Duodenal mucosa (tissue), 2 donors: ENCODE data around the gene RAP1GDS1.
"Not testable (repeated sequence)": the region's sequence is repeated elsewhere in the genome, so short reads cannot be mapped to it uniquely, and the experiment has no call there.

ENCODE experiments used
- H3K27ac ChIP-seq: one replicate; pipeline ENCODE4 v1.7.0; 2013; ENCODE audit warnings: low read depth, low read length
- H3K27me3 ChIP-seq, 2 donors: one replicate each; pipeline ENCODE4 v1.7.0; 2013; ENCODE audit warnings: low read length in 2 of 2, control low read depth in 1 of 2; ENCODE audit not compliant: insufficient read depth in 2 of 2, control insufficient read depth in 1 of 2
- H3K36me3 ChIP-seq, 2 donors: one replicate each; pipeline ENCODE4 v1.7.0; 2013; ENCODE audit warnings: low read length in 2 of 2, control low read depth in 1 of 2; ENCODE audit not compliant: insufficient read depth in 2 of 2, control insufficient read depth in 1 of 2
- H3K4me1 ChIP-seq, 2 donors: one replicate each; pipeline ENCODE4 v1.7.0; 2013; ENCODE audit warnings: low read length in 2 of 2, control low read depth in 1 of 2; ENCODE audit not compliant: insufficient read depth in 2 of 2, control insufficient read depth in 1 of 2
- H3K4me3 ChIP-seq, 2 donors: one replicate each; pipeline ENCODE4 v1.7.0; 2013; ENCODE audit warnings: low read length in 2 of 2, low read depth in 1 of 2
- H3K9ac ChIP-seq, 2 donors: one replicate each; pipeline ENCODE4 v1.7.0; 2013; ENCODE audit warnings: low read length in 2 of 2, low read depth in 1 of 2
- H3K9me3 ChIP-seq, 2 donors: one replicate each; pipeline ENCODE4 v1.7.0; 2013; ENCODE audit warnings: low read length in 2 of 2, control low read depth in 1 of 2; ENCODE audit not compliant: control insufficient read depth in 1 of 2

RAP1GDS1 gene

DNA sequence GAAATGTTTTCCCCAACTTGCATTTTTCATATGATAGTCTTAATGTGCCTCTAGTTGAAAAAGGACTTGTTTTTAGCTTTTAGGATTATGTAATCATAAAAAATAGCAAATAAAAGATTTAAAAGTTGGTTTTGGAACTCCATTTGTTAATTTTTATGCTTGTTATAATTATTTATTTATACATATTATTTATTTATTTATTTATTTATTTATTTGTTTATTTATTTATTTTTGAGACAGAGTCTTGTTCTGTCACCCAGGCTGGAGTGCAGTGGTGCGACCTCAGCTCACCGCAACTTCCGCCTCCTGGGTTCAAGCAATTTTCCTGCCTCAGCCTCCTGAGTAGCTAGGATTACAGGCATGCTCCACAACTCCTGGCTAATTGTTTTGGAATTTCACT is 159.0 kb downstream of the RAP1GDS1 start:
- H3K36me3 ChIP-seq = peaks cover 8 to 30% of the 10 kb centered on the region in 2 donors
- not testable (repeated sequence) for H3K27me3 ChIP-seq, H3K4me1 ChIP-seq, H3K4me3 ChIP-seq, H3K27ac ChIP-seq, H3K9ac ChIP-seq, H3K9me3 ChIP-seq

DNA sequence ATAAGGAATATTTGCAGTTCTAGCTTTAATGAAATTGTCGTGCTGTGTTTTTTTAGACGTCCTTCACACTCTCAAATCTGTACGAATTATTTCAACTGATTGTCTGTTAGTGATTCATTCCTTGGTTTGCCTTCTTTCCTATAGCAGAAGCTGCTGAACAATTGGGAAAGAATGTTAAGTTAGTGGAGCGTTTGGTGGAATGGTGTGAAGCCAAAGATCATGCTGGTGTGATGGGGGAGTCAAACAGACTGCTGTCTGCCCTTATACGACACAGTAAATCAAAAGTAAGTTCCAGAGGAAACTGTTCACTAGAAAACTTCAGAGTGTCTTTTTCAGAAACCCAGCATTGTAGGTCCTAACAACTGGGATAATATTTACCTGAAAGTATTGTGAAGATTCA is 159.9 kb downstream of the RAP1GDS1 start:
- peaks cover 8 to 30% of the 10 kb centered on the region in 2 donors for H3K36me3 ChIP-seq

DNA sequence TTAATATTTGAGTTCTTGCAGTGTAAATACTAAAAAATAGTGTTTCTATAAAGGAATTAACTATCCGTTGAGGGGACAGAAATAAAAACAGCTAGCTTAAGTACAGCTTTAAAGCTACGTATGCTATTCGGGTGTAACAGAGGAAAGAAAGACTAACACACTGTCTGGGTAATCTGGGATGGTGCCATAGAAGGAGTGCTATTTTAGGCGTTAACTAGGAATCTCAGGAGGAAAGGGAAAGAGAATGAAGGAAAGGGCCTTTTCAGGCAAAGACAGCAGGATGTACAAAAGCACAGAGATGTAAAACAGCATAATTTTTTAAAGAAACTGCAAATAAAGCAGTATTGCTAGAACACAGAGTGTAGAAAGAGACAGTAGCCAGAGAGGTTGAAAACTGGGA is 161.8 kb downstream of the RAP1GDS1 start:
- Histone ChIP-seq H3K27me3 (no peaks in the 10 kb centered on the region), H3K4me1 (no peaks in the 10 kb centered on the region), H3K36me3 (peaks cover 8 to 30% of the 10 kb centered on the region in 2 donors), H3K4me3 (no peak overlapping the region), H3K9me3 (no peaks in the 10 kb centered on the region), H3K27ac (no peak overlapping the region), H3K9ac (no peak overlapping the region)

More for the DNA sequence above, 159.9 kb downstream of the RAP1GDS1 start:
- H3K4me3 ChIP-seq = no peak overlapping the region
- no peak overlapping the region for H3K9ac ChIP-seq
- H3K4me1 ChIP-seq = no peaks in the 10 kb centered on the region
- H3K27ac ChIP-seq = no peak overlapping the region
- no peaks in the 10 kb centered on the region for H3K9me3 ChIP-seq
- H3K27me3 ChIP-seq = no peaks in the 10 kb centered on the region

DNA sequence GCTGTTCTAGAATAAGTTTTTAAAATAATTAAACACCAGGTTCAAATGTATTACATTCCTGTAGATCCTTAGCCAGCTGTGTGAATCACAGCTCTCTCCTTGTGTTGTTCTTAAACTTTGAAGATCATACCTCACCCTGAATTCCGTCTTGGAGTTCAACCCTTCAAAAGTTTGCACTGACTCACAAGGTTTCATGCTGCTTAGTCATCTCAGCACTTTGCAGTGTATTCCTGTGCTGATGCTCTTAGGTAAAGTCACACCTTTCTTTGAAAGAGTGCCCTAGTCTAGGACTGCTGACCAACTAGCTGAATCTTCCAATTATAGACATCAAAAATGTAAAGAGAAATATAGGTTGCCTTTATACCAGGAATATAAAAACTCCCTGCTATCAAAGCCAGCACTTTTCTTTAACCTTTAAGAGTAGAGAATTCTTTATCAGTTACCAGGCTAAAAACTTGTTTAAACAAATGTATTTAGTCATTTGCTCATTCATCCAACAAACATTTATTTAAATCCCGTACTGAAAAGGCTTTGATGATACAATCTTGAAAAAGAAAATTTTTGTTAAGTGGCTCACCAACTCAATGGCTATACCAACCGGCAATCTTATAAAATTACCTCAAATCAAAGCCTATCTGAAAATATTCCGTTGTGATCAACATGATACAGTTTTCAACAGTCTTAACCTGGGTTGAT is 169.7 kb downstream of the RAP1GDS1 start:
- Histone ChIP-seq H3K9ac (no peak overlapping the region), H3K9me3 (no peaks in the 10 kb centered on the region), H3K36me3 (peaks cover 7 to 10% of the 10 kb centered on the region in 2 donors), H3K4me3 (no peak overlapping the region), H3K4me1 (no peaks in the 10 kb centered on the region), H3K27ac (no peak overlapping the region), H3K27me3 (no peaks in the 10 kb centered on the region)

DNA sequence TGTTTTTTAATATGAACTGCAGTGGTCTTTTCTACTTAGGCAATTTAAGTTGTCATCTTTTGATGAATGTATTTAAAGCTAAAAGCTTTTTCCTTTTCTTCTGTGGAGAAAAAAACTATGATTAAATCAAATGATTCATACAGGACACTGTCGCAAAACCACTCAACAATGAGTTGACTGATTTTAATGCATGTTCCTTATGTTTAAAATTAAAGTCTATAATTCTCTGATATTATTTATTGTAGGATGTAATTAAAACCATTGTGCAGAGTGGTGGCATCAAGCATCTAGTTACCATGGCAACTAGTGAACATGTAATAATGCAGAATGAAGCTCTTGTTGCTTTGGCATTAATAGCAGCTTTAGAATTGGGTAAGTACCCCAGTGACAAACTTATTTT is 172.5 kb downstream of the RAP1GDS1 start:
- Histone ChIP-seq H3K36me3 (peaks cover 13 to 23% of the 10 kb centered on the region in 2 donors), H3K4me3 (no peak overlapping the region), H3K27me3 (no peaks in the 10 kb centered on the region), H3K9me3 (no peaks in the 10 kb centered on the region), H3K27ac (no peak overlapping the region), H3K4me1 (no peaks in the 10 kb centered on the region), H3K9ac (no peak overlapping the region)

DNA sequence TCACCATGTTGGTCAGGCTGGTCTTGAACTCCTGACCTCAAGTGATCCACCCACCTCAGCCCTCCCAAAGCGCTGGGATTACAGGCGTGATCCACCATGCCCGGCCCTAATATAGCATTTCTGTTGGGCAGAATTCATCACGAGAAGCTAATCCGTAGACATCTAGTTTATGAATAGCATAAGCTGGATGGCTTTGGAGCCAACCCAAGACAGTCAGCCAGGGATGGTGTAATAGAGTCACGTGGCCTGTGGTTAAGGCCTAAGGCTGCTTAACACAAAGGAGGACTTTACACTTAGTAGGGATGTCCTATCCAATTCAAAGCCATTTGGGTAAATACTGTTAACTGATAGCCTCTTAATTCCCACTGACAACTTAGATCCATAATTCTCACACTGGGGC is 173.6 kb downstream of the RAP1GDS1 start:
- no peaks in the 10 kb centered on the region for H3K27me3 ChIP-seq
- no peaks in the 10 kb centered on the region for H3K4me1 ChIP-seq
- H3K9ac ChIP-seq = no peak overlapping the region
- peaks cover 13 to 31% of the 10 kb centered on the region in 2 donors for H3K36me3 ChIP-seq
- no peak overlapping the region for H3K4me3 ChIP-seq
- no peaks in the 10 kb centered on the region for H3K9me3 ChIP-seq
- H3K27ac ChIP-seq = no peak overlapping the region

DNA sequence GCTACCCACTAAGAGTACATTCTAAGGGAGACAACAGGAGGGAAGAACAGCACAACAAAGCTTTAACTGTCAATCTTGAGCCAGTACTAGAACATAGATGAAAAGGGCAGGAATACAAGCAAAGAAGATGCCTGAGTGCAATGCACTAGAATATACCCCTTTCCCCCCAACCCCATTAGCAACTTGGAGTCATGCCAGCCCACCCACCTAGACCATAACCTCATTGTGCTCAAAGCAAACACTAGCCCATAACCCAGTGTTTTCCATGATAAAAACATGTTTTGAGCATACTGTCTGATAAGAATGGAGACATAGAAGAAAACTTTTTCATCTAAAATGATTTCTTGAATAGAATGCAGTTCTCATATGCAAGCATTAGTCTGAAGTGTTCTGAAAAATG is 183.2 kb downstream of the RAP1GDS1 start:
- H3K36me3 ChIP-seq = peaks cover 3 to 11% of the 10 kb centered on the region in 2 donors
- no peaks in the 10 kb centered on the region for H3K4me1 ChIP-seq
- no peak overlapping the region for H3K27ac ChIP-seq
- H3K27me3 ChIP-seq = no peaks in the 10 kb centered on the region
- H3K4me3 ChIP-seq = no peak overlapping the region
- no peak overlapping the region for H3K9ac ChIP-seq
- no peaks in the 10 kb centered on the region for H3K9me3 ChIP-seq

DNA sequence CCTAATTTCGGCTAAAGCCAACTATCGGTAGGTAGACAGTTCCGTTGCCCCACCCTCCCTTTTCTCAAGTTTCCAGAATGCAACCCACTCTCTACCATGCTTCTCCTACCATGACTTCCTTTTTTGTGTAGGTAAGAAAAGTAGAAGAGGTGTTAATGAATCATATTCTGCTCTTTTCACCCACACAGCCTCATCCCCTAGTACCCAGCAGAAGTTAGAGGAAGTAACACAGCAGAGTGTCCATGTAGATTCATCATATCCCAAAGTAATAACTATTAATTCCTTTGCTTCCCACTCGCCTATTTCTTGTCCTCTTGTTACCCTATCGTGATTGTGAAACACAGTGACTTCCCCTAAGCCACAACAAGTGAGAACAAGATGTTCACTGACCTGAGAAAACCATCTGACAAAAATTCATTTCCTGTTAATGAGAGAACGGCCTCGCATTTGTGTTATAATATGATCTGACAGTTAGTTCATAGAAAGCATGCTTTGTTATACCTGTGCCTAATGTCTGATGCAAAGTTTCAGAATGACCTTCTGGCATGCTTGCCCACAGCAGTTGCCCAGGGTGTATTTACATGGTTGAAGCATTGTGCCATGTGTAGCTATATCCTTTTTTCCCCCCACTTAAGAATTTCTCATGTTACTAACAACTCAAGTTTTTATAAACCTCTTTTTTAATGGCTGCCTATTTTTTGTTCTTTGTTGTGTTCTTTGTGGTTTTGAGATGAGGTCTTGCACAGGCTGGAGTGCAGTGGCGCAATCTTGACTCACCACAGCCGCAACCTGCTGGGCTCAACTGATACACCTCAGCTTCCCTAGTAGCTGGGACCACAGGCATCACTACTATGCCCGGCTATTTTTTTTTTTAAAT is 185.6 kb downstream of the RAP1GDS1 start:
- H3K9me3 ChIP-seq = no peaks in the 10 kb centered on the region
- no peak overlapping the region for H3K9ac ChIP-seq
- no peaks in the 10 kb centered on the region for H3K27me3 ChIP-seq
- no peak overlapping the region for H3K4me3 ChIP-seq
- no peak overlapping the region for H3K27ac ChIP-seq
- peaks cover 3 to 10% of the 10 kb centered on the region in 2 donors for H3K36me3 ChIP-seq
- no peaks in the 10 kb centered on the region for H3K4me1 ChIP-seq

DNA sequence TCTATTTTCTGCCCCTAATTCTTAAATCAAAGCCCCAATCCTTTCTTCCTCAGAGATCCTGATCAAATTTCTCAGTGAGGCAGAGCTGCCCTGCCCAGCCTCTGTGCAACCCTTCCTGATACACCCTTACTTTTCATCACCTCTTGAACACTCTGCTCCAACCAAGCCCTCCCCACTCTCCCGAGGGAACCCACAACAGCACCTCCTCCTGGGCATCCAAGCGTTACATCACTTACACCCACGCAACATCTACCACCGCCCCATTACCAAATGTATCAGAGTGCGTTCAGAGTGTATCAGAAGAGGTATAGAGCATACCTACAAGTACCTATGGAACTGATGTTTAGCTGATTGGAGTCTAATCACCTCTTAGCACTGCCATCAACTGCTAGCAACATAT is 186.5 kb downstream of the RAP1GDS1 start:
- H3K27ac ChIP-seq = no peak overlapping the region
- no peak overlapping the region for H3K9ac ChIP-seq
- H3K4me3 ChIP-seq = no peak overlapping the region

DNA sequence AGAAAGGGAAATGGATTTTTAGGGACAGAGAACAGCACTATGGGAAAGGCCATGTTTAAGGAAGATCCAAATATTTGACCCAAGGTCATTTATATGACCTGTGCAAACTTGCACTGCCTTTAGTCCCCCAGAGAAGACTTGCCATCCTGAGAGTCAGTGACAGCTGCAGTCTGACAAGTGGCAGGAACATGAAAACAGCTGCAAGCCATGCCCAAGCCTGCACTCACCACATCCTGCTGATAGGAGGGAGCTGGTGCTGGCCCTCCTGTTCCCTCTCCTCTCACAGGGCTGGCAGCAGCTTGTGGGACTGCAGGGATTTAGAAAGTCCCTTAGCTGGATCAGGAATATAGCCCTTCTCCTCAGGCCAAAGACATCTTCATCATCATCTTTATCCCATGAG is 187.7 kb downstream of the RAP1GDS1 start:
- Histone ChIP-seq H3K9me3 (no peaks in the 10 kb centered on the region), H3K27ac (no peak overlapping the region), H3K4me1 (no peaks in the 10 kb centered on the region), H3K9ac (no peak overlapping the region), H3K36me3 (no peaks in the 10 kb centered on the region), H3K4me3 (no peak overlapping the region), H3K27me3 (no peaks in the 10 kb centered on the region)

More for the DNA sequence above, 186.5 kb downstream of the RAP1GDS1 start:
- H3K36me3 ChIP-seq = peaks cover 3 to 4% of the 10 kb centered on the region in 2 donors
- no peaks in the 10 kb centered on the region for H3K4me1 ChIP-seq
- H3K27me3 ChIP-seq = no peaks in the 10 kb centered on the region
- no peaks in the 10 kb centered on the region for H3K9me3 ChIP-seq
